Right lobe of liver (tissue), 4 donors: ENCODE measurements around the gene DMAC2L.
"Not testable (repeated sequence)": the region's sequence is repeated elsewhere in the genome, so short reads cannot be mapped to it uniquely, and the experiment has no call there.

ENCODE experiments used
- POLR2A ChIP-seq: fragments of 450-650 bp; IDR thresholded peaks from one replicate; pipeline ENCODE4 v1.6.1; 2017; ENCODE audit warnings: antibody characterized with exemption, mild to moderate bottlenecking
- TF ChIP-seq, protein P1 (sequence below), 4 donors: fragments of 200-600 bp in 3 of 4; fragments of 450-650 bp in 1 of 4; IDR thresholded peaks; one replicate each; pipeline versions ENCODE4 v1.5.1 to v1.8.0; 2016 to 2022; ENCODE audit warnings: antibody characterized with exemption in 4 of 4, mild to moderate bottlenecking in 2 of 4
- donor health status: DM: no; HTN: no; CAD: no.
- donor health status: DM: no; HTN: no; CAD: no.
- donor health status: DM: no; HTN: yes; CAD: no.

DNA sequence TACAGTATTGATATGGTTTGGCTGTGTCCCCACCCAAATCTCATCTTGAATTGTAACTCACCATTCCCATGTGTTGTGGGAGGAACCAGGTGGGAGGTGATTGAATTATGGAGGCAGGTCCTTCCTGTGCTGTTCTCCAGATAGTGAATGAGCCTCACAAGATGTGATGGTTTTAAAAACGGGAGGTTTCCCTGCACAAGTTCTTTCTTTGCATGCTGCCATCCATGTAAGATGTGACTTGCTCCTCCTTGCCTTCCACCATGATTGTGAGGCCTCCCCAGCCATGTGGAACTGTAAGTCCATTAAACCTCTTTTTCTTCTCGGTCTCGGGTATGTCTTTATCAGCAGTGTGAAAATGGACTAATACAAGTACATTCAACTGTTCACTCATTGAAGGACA lies 2.0 kb downstream of the DMAC2L start:
- TF ChIP-seq, protein P1, sequence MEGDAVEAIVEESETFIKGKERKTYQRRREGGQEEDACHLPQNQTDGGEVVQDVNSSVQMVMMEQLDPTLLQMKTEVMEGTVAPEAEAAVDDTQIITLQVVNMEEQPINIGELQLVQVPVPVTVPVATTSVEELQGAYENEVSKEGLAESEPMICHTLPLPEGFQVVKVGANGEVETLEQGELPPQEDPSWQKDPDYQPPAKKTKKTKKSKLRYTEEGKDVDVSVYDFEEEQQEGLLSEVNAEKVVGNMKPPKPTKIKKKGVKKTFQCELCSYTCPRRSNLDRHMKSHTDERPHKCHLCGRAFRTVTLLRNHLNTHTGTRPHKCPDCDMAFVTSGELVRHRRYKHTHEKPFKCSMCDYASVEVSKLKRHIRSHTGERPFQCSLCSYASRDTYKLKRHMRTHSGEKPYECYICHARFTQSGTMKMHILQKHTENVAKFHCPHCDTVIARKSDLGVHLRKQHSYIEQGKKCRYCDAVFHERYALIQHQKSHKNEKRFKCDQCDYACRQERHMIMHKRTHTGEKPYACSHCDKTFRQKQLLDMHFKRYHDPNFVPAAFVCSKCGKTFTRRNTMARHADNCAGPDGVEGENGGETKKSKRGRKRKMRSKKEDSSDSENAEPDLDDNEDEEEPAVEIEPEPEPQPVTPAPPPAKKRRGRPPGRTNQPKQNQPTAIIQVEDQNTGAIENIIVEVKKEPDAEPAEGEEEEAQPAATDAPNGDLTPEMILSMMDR (IDR thresholded peaks at IDR 0.05) = not testable (repeated sequence)
- TF ChIP-seq POLR2A = not testable (repeated sequence)
